IPS-20b (cell line): ENCODE data around the gene SRRM2.
A peak's percentile ranks its signal among the peaks of the same experiment; 100 is the strongest.

ENCODE experiments used
- H3K27ac ChIP-seq: one replicate; pipeline ENCODE4 v1.5.1; 2013; ENCODE audit warnings: low read length
- H3K27me3 ChIP-seq: 2 replicates; pipeline ENCODE4 v1.6.1; 2013; ENCODE audit warnings: mild to moderate bottlenecking, low read length, inconsistent platforms; ENCODE audit not compliant: insufficient read depth
- H3K36me3 ChIP-seq: 2 replicates; pipeline ENCODE4 v1.6.1; 2013; ENCODE audit warnings: low read depth, mild to moderate bottlenecking, inconsistent platforms, low read length, moderate library complexity; ENCODE audit not compliant: insufficient read depth
- H3K4me1 ChIP-seq: 2 replicates; pipeline ENCODE4 v1.6.1; 2013; ENCODE audit warnings: mild to moderate bottlenecking, control low read depth, inconsistent platforms, low read length, moderate library complexity; ENCODE audit not compliant: insufficient read depth
- H3K4me3 ChIP-seq: 2 replicates; pipeline ENCODE4 v1.5.1; 2013; ENCODE audit warnings: mild to moderate bottlenecking, low read length, inconsistent platforms
- H3K9ac ChIP-seq: 2 replicates; pipeline ENCODE4 v1.6.1; 2013; ENCODE audit warnings: low read depth, mild to moderate bottlenecking, inconsistent platforms, low read length, moderate library complexity
- H3K9me3 ChIP-seq: 2 replicates; pipeline ENCODE4 v1.6.1; 2013; ENCODE audit warnings: mild to moderate bottlenecking, low read depth, low read length, inconsistent platforms; ENCODE audit not compliant: insufficient read depth

SRRM2 gene

DNA sequence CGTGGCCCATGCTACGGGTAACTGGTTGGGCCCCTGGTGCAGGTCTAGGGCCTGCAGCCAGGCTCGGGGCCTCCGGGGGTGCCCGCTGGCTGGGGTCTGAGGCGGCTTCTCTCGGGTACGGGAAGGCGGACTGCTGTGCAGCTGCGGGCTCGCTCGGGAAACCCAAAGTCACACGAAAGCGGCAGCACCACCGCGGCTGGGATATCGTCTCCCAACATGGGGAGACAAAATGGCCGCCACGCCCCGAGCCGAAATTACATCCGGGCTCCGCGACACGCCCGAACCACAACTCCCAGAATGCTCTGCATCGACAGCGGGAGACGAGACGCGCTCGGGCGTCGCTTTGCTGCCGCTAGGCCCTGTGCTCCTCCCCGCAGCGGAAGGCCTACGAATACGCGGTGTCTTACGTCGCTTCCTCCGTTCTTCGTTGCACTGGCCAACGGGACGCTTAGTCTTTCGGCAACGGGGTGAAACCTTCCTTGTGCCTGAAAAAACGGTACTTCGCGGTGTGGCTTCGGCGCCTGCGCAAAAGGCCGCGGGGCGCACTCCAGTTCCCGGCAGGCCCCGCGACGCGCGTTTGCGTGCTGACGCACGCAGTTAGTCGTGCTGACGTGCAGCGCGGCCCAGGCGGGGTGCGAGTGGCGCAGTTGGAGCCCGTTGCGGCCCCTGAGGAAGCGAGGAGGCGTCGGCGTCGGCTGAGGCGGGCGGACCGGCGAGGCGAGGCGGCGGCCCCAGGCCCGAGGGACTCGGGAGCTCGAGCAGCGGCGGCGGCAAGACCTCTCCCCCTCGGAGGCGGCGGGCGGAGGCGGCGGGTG is at the start of gene SRRM2:
SRRM2 (plus strand) TSS at position 604 of the 815 bp plus-strand sequence. CDS start 3,727 bp downstream, outside the sequence.
- Histone ChIP-seq H3K36me3 (peaks cover 26% of the 10 kb centered on the region), H3K9me3 (no peaks in the 10 kb centered on the region), H3K27me3 (no peaks in the 10 kb centered on the region), H3K4me1 (peaks cover 9% of the 10 kb centered on the region), H3K9ac (peak within 1 kb of the TSS; percentile 98), H3K27ac (peak within 1 kb of the TSS; percentile 100), H3K4me3 (peak within 1 kb of the TSS; percentile 87)

DNA sequence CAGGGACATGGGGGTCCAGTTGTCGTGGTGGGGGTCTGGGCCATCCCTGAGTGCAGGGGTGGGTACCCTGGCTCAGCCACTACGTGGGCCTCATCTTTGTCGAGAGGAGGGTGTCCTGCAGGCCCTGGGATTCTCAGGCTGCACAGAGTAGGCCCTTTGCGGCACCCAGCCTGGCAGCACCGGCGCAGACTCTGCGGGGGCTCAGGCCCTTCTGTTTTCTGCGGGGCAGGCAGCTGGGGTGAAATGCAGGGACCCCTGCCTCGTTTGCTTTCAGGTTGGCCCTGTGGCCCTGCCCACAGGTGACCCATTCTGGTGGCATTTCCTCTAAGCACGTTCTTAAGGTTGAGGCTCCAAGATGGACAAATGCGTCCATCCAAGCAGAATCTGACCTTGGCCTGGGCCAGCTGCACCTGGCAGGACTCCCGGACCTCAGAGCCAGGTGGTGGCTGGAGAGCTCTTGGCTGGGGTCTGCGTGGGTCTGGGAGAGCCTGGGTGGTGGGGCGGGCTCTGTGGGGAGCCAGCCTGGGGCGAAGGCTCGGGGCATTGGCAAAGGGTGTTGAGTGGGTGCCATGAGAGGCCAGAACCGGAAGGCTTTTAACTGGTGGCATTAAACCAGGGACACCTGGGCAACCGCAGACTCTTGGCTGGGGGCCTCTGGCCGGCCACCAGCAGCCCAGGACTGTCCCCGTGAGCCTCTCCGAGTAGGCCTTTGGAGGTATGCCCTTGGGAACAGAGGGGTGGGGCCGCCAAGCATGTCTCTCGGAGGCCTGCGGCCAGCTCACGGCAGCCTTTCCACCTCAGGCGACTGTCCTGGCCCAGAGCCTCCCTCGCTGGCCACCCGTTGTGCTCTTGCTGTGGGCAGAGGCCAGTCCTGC is 49.3 kb upstream of the SRRM2 start:
- Histone ChIP-seq H3K36me3 (peaks cover 31% of the 10 kb centered on the region), H3K9me3 (no peaks in the 10 kb centered on the region), H3K9ac (no peak overlapping the region), H3K27ac (no peak overlapping the region), H3K4me1 (no peaks in the 10 kb centered on the region), H3K27me3 (no peaks in the 10 kb centered on the region), H3K4me3 (no peak overlapping the region)

DNA sequence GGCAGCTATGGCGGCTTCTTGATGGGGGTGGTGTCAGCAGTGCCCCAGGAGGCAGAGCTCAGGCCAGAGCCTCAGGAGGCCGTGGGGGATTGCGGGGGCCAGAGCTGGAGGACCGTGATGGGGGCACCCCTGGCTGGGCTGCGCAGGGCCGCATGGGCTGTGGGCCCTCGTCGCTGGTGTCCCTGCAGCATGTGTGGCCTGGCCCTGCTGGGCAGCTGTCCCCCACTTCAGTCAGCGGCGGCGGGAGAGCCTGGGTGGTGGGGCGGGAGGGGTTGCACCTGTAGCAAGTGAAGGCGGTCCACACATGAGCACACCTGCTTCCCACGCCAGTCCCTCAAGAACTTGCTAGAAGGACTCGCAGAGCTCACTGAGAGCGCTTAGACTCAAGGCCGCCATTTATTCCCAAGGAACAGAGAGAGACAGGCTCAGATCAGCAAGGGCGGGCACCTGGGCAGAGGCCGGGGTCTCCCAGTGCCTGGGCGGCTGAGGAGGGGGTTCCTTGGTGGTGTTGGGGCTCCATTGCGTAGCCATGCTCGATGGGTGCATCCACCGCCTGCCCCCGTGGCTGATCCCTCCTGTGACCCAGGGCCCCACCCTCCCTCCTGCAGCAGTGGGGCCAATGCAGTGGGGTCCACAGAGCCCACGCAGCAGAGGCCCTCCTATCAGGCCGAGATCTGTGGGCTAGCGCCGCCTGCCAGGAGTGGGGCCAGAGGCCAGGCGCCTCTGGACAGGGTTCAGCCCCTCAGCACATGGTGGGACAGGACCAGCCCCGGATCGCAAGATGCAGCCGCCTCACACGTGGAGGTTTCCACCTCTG is 48.1 kb upstream of the SRRM2 start:
- Histone ChIP-seq H3K9ac (no peak overlapping the region), H3K36me3 (peaks cover 32% of the 10 kb centered on the region), H3K27me3 (no peaks in the 10 kb centered on the region), H3K27ac (no peak overlapping the region), H3K4me3 (no peak overlapping the region), H3K9me3 (no peaks in the 10 kb centered on the region), H3K4me1 (no peaks in the 10 kb centered on the region)

GRCh38 chr16:2704983-2705275 is 47.5 kb upstream of the SRRM2 start:
- no peak overlapping the region for H3K9ac ChIP-seq
- H3K36me3 ChIP-seq = peaks cover 26% of the 10 kb centered on the region
- H3K9me3 ChIP-seq = no peaks in the 10 kb centered on the region
- H3K4me3 ChIP-seq = no peak overlapping the region
- H3K4me1 ChIP-seq = no peaks in the 10 kb centered on the region
- no peaks in the 10 kb centered on the region for H3K27me3 ChIP-seq
- H3K27ac ChIP-seq = no peak overlapping the region

DNA sequence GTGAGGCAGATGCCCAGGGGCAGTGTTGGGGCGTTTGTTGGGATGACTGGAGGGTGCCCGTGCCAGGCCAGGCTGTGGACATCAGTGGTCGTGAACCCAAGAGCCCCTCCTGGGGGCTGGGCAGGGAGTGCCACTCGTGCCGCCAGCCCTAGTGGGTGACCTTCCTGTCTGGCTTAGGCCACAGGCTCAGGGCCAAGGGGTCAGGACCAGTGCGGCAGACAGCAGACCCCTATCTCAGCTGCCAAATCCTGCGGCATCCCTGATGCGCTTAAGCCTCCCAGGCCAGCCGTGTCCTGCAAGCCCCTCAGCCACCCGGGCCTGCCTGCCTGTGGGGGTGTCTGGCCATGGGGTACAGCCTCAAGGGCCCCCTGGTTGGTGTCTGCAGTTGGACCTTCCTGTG is 47.1 kb upstream of the SRRM2 start:
- H3K27ac ChIP-seq = no peak overlapping the region
- H3K4me3 ChIP-seq = no peak overlapping the region
- peaks cover 22% of the 10 kb centered on the region for H3K36me3 ChIP-seq
- H3K9ac ChIP-seq = no peak overlapping the region
- H3K4me1 ChIP-seq = no peaks in the 10 kb centered on the region
- no peaks in the 10 kb centered on the region for H3K9me3 ChIP-seq
- no peaks in the 10 kb centered on the region for H3K27me3 ChIP-seq

DNA sequence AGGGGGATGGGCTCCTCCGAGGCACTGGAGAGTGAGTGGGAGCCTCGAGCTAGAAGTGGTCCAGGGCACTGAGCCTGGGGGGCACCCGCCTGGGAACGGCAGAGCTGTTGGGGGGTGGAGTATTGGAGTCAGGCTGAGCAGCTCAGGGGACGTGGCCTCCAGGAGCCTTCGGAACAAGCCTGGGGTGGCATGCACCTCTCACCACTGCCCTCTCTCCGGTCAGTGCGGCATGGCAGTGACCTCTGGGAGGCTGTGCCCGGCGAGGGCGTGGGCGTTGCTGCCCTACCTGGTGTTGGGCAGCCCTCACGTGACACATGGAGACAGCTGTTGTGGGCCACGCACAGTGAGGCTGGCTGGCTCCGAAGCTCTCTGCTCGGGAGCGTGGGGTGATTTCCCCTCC is 46.4 kb upstream of the SRRM2 start:
- Histone ChIP-seq H3K9ac (no peak overlapping the region), H3K9me3 (no peaks in the 10 kb centered on the region), H3K36me3 (peaks cover 21% of the 10 kb centered on the region), H3K4me1 (no peaks in the 10 kb centered on the region), H3K4me3 (no peak overlapping the region), H3K27ac (no peak overlapping the region), H3K27me3 (no peaks in the 10 kb centered on the region)

- no peak overlapping the region for H3K9ac ChIP-seq
- H3K27ac ChIP-seq = no peak overlapping the region
- H3K9me3 ChIP-seq = no peaks in the 10 kb centered on the region
- no peaks in the 10 kb centered on the region for H3K4me1 ChIP-seq
- peaks cover 21% of the 10 kb centered on the region for H3K36me3 ChIP-seq
- no peak overlapping the region for H3K4me3 ChIP-seq
- no peaks in the 10 kb centered on the region for H3K27me3 ChIP-seq
Observed at GRCh38 chr16:2706611-2707311, 45.7 kb upstream of the SRRM2 start.

- no peaks in the 10 kb centered on the region for H3K27me3 ChIP-seq
- peaks cover 16% of the 10 kb centered on the region for H3K36me3 ChIP-seq
- H3K9ac ChIP-seq = no peak overlapping the region
- no peaks in the 10 kb centered on the region for H3K9me3 ChIP-seq
- H3K27ac ChIP-seq = no peak overlapping the region
- no peak overlapping the region for H3K4me3 ChIP-seq
- no peaks in the 10 kb centered on the region for H3K4me1 ChIP-seq
Observed at GRCh38 chr16:2707368-2708289, 44.8 kb upstream of the SRRM2 start.

GRCh38 chr16:2708290-2708639 is 44.2 kb upstream of the SRRM2 start:
- peaks cover 15% of the 10 kb centered on the region; the same call in 1 of the 2 replicates for H3K36me3 ChIP-seq
- no peak overlapping the region for H3K9ac ChIP-seq
- H3K4me1 ChIP-seq = no peaks in the 10 kb centered on the region

DNA sequence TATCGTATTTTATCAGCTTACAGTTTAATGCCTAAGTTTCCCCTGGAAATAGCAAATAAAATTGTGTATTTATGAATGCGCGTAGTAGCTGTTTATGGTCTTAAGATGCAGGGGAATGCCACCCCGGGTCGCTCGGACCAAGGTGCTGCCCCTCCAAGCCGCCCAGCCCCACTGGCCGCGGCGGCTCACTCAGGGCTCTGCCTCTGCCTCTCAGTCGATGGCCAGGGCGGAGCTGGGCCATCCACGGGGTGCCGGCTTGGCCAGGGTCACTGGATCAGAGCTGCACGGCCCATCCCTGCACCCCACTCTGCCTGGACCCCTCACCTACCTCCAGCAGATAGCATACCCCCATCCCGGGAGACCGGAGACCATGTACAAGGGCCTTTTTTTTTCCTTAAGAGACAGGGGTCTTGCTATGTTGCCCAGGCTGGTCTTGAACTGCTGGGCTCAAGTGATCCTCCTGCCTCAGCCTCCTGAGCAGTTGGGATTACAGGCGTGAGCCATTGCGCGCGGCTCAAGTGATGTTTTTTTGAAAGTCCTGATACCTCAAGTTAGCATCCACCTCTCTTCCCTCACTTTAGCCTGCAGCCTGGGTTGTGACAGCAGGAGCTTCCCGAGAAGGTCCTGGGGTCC is 43.4 kb upstream of the SRRM2 start:
- Histone ChIP-seq H3K27me3 (no peaks in the 10 kb centered on the region), H3K4me3 (no peak overlapping the region), H3K9ac (no peak overlapping the region), H3K36me3 (peaks cover 15% of the 10 kb centered on the region; the same call in 1 of the 2 replicates), H3K4me1 (no peaks in the 10 kb centered on the region), H3K9me3 (no peaks in the 10 kb centered on the region), H3K27ac (no peak overlapping the region)

More at GRCh38 chr16:2708290-2708639, 44.2 kb upstream of the SRRM2 start:
- no peaks in the 10 kb centered on the region for H3K27me3 ChIP-seq
- H3K4me3 ChIP-seq = no peak overlapping the region
- no peak overlapping the region for H3K27ac ChIP-seq
- H3K9me3 ChIP-seq = no peaks in the 10 kb centered on the region
